Uterus (tissue), 2 donors: ENCODE measurements around the gene PRKG1.

Experiments used
- CTCF ChIP-seq, 4 experiments: fragments of 200-600 bp in 2 of 4; fragments of 450-650 bp in 2 of 4; sonication (generic) in 2 of 4; IDR thresholded peaks; one replicate each; pipeline ENCODE4 v1.5.1; 2016 to 2019; ENCODE audit warnings: antibody characterized with exemption in 4 of 4, mild to moderate bottlenecking in 2 of 4, moderate library complexity in 1 of 4
- POLR2A ChIP-seq, 2 donors: fragments of 450-650 bp; IDR thresholded peaks; one replicate each; pipeline ENCODE4 v1.6.1; 2016; ENCODE audit warnings: antibody characterized with exemption in 2 of 2, mild to moderate bottlenecking in 1 of 2, moderate library complexity in 1 of 2

DNA sequence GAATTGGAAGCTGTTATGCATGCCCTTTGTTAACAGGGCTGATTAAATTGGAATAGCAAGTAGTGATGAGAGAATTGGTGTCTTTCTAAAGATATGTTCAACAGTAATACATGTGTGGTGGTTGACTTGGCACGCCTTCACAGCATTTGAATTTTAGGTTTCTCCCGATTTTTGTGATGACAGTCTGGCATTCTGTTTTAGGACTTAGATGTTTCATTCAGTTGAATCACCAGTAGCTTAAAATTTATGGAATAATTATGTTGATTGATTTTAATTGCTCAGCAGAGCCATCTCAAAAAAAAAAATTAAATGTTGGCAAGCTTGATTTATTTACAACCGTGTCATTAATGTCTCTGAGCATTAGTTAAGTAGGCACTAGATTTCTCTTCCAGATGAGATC is 405.4 kb downstream of the PRKG1 start:
- TF ChIP-seq CTCF (IDR thresholded peaks at IDR 0.05), result no peak
- no peak for TF ChIP-seq POLR2A (IDR thresholded peaks at IDR 0.05)
